GM13977 (cell line): ENCODE results near the gene BPIFB6.

ENCODE experiments used
- DNase-seq: peaks from one replicate; pipeline ENCODE4 v3.0.0; 2012; ENCODE audit warnings: low spot score
- CTCF ChIP-seq: IDR thresholded peaks from 2 replicates; pipeline ENCODE4 v1.5.1; 2012; ENCODE audit warnings: mild to moderate bottlenecking, control low read depth; ENCODE audit not compliant: insufficient read depth; ENCODE audit errors: extremely low read depth, missing control alignments
- in situ Hi-C: fragments of 300-500 bp; cut with MboI; formaldehyde crosslinking; loops from one replicate; pipeline ENCODE4 v1.12.0; 2022; ENCODE audit warnings: low sequenced_read_pairs, low pct_unique_long_range_greater_than_20kb, mixed read lengths, inconsistent platforms; ENCODE audit not compliant: unreplicated experiment

The BPIFB6 gene

GRCh38 chr20:32986331-32986966 is 45.0 kb upstream of the BPIFB6 start:
- no peak for TF ChIP-seq CTCF
- in situ Hi-C loops = no loop called here
- no peak for DNase-seq

DNA sequence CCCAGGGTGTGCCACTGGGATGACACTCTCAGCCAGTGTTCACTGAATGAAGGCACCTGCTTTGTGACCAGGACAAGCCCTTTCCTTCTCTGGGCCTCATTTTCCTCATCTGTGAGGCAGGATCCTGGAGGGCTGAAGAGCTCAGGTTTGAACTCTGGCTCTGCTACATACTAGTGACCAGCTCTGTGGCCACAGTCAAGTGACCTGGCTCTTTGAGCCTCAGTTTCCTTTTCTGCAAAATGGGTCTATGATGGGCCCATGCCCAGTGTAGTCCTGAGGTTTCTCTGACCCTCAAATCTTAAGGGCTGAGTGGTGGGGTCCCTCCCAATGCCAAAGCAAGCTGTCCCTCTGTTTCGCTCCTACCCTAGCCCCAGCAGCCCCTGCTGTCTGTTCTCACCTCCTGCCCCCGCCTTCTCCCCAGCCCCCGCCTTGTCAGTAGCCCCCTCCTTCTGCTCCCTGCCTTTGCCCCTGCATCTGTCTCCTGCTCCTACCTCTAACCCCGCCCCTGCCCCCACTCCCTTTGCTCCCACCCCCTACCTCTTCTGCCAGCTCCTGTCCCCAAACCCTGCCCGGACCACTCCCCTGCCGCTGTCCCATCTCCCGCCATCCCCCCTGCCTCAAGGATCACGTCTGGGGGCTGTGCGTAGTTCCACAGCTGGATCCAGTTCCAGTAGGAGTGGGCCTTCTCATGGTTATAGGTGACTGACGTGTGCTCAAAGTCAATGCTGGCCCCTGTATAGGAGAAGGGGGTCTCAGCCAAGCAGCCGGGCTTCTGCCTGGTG is 44.2 kb upstream of the BPIFB6 start:
- TF ChIP-seq CTCF = no peak
- in situ Hi-C loops = no loop called here
- no peak for DNase-seq

DNA sequence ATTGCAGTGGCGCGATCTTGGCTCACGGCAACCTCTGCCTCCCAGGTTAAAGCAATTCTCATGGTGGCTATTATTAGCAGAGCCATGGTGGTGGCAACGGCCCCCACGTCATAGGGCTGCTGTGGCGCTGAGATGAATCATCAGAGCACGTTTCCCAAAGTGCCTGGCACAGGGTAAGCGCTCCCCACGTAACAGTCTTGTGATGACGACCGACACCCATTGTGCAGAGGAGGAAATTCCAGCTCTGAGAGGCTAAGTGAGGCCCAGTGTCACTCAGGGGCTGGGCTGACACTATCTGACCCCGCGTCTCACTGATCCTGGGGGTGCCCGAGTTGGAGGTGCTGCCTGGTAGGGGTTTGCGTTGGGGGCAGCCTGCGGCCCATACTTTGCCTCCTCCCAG is 43.4 kb upstream of the BPIFB6 start:
- in situ Hi-C loops = no loop called here
- DNase-seq = no peak
- TF ChIP-seq CTCF = no peak

DNA sequence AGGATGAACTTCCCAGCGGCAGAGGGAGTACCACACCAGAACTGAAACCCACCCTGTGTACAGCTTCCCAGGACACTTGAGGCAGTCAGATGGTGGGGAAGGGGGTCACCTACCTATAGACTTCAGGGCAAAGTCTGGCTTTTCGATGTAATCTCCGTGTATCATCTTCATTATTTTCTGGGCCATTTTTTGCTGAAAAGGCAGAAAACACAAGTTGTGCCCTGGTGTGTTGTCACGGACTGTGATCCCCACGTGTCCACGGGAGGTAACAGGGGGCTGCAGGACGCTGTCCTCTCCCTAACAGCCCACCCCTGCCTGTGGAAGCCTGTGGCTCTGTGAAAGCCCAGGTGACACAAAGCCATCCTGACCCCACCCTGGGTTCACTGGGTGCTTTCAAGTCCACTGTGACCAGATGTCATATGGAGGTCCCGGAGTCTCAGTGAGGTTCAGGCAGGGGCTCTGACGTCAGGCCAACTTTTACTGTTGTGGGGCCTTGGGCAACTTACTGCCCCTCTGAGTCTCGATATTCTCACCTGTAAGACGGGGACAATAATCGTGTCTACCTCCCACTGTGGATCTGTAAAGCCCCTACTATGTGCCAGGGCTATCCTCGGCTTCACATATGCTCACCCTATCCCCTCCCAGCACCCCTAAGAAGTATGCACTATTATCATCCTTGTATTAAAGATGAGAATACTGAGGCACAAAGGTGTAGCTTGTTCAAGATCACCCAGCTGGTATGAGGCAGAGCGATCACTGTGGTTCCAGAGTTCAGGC is 41.8 kb upstream of the BPIFB6 start:
- no peak for DNase-seq
- TF ChIP-seq CTCF = no peak
- in situ Hi-C loops = no loop called here

DNA sequence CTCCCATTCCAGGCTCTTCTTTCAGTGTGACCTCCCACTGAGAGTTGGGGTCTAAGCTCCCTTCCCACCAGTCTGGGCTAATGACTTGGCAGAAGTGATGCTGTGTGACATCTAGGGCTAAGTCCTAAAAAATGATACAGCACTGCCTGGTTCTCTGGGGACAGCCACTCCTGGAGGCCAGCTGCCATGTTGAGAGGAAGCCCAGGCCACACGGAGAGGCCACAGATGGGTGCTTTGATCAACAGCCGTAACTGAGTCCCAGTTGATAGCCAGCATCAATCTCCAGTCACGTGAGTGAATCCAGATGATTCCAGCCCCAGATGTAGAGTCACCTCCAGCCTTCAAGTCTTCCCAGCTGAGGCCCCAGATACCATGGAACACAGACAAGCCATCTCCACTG is 41.0 kb upstream of the BPIFB6 start:
- no peak for TF ChIP-seq CTCF
- in situ Hi-C loops = no loop called here
- no peak for DNase-seq

GRCh38 chr20:32991383-32991782 is 40.1 kb upstream of the BPIFB6 start:
- no peak for TF ChIP-seq CTCF
- DNase-seq = no peak
- in situ Hi-C loops = no loop called here
